Measurements from ENCODE around the gene CSTF1. TPM values are rescaled to one million over a fixed set of nuclear protein-coding genes. Genes with fewer than 3 reads are reported as not detected.
A peak's percentile ranks its signal among the peaks of the same experiment; 100 is the strongest.
"Not testable (repeated sequence)": the region's sequence is repeated elsewhere in the genome, so short reads cannot be mapped to it uniquely, and the experiment has no call there.

CSTF1 gene
- total RNA-seq, 1 experiment from 2014 or later = 54.4 TPM

GRCh38 chr20:56406910-56407309 lies 14.5 kb downstream of the CSTF1 start:
- DNase-seq (ENCODE audit: low read depth) = no peak

GRCh38 chr20:56409521-56409920 lies 17.1 kb downstream of the CSTF1 start:
- DNase-seq (ENCODE audit: low read depth) = peak; percentile 50

GRCh38 chr20:56409956-56410355 lies 17.5 kb downstream of the CSTF1 start:
- DNase-seq (ENCODE audit: low read depth) = no peak

DNA sequence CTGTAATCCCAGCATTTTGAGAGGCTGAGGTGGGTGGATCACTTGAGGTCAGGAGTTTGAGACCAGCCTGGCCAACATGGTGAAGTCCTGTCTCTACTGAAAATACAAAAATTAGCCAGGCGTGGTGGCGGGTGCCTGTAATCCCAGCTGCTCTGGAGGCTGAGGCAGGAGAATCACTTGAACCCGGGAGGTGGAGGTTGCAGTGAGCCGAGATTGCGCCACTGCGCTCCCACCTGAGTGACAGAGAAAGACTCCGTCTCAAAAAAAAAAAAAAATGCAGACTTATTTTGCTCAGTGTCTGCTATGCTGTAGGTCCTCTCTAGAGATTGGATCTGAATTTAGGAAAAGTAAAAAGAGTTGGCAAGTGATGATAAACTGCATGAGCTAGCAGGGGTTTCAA lies 18.8 kb downstream of the CSTF1 start:
- not testable (repeated sequence) for DNase-seq (ENCODE audit: low read depth)

DNA sequence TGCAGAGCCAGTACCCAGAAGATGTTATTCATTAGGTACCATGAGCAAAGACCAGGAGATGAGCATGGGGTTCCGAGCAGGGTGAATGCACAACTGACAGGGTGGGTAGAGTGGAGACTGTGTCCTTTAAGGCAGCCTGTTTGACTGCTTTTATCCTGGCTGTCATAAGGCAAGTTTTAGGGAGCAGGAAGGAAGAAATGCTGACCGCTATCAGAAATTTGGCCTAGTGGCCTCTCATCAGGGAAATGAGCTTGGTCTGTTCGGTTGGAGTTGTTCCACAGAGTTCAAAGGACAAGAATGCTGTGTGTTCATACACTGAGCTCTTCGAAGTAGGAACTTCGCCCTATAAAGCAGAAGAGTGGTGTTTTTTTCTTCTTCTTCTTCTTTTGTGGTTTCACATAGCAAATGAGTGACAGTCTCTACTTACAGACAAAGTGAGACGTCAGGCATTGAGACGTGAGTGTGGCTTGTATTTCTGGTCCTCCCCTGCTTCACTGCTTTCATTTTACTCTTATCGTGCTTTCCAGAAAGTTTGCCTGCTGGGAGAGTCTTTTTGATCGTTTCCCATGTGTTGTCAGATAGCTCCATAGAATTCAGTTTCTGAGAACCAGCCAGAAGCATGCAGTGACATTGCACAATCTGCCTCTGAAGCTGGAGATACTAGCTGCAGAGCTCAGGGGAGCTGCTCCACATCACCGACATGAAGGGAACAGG lies 19.5 kb downstream of the CSTF1 start, which contains the start of gene CASS4:
TSS of gene CASS4 (plus strand) at position 502 of the 714 bp plus-strand sequence. CDS start at position 701, 199 bp downstream.
- DNase-seq (ENCODE audit: low read depth) = no peak

- no peak for DNase-seq (ENCODE audit: low read depth)
Measured at GRCh38 chr20:56412473-56412790, 20.0 kb downstream of the CSTF1 start.

DNA sequence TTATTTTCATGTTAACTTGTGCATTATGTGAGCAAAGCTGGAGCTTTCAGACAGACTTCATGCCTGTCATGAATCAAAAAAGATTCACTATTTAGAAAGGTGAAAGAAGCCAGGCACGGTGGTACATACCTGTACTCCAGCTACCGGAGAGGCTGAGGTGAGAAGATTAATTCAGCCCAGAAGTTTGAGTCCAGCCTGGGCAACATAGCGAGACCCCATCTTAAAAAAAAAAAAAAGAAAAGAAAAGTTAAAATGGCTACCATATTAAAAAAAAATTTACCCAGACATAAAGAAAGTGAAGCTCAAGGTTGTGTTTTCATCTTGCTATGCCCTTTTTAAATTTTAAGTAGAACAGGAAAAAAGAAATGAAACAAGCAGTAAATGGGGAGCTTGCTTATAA lies 20.5 kb downstream of the CSTF1 start:
- no peak for DNase-seq (ENCODE audit: low read depth)

DNA sequence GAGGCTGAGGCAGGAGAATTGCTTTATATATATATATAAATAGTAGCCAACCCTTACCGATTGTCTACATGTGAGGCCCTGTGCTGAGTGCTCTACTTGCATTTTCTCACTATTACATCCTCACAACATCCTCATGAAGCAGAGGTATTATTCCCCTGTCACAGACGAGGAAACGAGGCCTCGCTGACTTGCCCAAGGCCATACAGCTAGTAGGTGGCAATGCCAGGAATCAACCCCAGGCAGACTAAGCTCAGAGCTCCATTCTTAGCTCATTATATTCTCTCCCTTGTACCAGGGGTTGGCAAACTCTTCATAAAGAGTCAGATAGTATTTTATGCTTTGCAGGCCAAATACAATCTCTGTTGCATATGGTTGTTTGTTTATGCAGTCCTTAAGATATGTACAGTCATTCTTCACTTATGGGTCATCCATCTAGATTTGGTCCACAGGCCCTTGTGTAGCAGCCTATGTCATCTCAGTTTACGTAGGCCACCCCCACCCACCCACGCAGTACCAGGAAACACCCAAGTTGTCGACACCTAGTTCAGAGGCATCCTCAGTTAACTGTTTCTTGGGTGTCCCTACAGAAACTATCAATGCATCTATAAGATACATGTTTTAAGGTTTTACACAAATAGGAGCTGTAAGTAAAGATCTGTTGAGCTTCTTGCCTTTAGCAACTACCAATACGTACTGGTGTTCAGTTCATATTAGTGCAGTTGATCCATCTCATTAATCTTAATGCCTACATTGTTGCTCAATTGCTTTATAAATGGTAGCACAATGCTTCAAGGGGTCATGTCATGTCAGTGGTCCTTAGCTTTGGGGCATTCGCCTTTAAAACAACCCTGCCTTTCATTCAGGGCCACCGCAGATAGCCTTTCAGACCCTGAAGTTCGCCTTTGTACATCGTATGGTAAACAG lies 22.7 kb downstream of the CSTF1 start:
- no peak for DNase-seq (ENCODE audit: low read depth)

DNA sequence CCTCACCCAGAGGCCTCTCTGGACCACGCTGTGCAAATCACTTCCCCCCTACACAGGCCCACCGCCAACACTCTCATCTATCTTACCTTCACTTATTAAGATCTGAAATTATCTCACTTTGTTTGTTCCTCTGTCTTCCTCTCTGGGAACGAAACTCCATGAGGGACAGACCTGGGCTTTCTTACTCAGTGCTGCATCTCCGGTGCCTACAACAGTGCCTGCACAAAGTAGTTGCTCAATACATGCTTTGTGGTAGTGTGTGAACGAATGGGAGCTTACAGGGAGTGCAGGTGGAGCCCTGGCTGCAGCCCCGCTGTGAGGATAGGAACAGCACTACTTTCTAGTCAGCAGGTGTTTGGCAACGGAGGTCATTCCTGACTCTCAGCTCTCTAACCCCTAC lies 25.0 kb downstream of the CSTF1 start:
- DNase-seq (ENCODE audit: low read depth) = no peak

DNA sequence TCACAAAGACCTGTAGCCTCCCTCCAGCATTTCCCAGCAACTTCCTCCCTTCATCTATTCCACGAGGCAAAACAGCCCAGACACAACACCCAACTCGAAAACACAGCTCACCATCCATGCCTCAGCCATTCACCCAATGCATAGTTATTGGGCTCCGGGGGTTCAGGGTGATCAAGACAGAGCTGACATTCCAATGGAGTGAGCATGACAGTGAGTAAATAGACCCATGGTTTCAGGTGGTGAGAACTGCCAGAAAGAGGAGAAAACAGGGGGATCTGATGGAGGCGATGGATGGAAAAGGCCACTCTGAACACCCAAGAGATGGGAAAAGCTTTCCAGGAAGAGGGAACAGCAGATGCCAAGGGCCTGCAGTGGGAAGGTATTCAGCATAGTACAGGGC lies 25.5 kb downstream of the CSTF1 start:
- no peak for DNase-seq (ENCODE audit: low read depth)

DNA sequence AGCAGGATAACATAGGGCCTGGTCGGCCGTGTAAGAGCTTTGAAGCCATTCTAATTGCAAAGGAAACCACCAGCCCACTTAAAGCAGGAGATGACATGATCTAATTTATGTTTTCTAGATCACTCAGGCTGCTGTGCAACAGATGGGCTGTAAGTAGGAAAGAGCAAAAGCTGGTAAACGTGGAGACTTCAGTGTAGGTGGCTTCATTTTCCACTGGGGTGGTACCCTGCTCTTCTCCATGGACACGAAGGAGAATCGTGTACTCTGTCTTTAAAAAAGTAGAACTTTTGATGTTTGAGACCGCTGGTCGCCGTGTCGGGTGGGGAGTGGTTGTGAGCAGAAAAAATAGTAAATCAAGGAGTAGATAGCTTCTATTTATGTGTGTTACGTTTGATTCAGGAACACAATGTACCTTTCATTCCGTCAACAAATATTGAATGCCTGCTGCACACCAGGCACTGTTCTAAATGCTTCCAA lies 26.0 kb downstream of the CSTF1 start:
- DNase-seq (ENCODE audit: low read depth) = no peak

DNA sequence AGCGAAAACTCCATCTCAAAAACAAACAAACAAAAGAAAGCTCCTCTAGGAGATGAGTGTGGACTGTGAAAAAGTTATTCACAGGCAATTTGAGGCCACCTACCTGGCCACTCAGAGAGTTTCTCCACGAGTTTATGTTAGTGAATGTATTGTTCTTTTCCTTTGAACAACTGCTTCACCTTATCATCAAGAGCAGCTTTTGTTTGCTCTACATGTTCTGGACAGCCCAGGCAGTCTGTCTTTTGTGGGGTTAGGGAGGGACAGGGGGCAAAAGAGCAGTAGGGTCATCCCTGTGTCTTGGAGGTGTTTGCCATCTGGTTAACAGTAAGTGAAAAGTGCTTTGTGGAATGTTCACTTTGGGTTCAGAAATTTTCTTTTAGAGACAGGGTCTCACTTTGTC lies 27.6 kb downstream of the CSTF1 start:
- DNase-seq (ENCODE audit: low read depth) = no peak

DNA sequence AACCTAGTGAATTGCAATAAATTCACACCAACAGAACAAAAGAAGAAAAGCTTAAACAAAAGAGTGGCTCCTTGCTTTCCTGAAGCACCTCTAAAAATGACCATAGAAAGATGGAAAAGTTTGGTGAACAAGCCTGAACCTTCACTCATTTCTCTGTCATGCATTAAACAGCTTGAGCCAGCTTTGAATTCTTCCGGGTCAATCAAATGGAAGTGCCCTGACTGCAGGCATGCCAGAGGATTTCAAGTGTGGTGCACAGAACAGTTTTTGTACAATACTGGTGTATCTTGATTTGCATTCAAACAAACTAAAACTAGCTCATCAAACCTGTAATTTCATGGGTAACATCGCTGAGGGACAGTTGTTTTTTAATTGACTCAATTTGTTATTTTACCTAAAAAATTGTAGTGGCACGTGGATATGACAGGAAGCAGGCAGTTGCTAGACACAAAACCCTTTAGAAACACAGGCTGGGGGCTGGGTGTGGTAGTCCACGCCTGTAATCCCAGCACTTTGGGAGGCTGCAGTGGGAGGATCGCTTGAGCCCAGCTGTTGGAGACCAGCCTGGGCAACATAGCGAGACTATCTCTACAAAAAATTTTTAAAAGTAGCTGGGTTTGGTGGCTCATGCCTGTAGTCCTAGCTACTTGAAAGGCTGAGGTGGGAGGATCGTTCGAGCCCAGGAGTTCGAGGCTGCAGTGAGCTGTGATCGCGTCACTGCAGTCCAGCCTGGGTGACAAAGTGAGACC lies 28.7 kb downstream of the CSTF1 start:
- no peak for DNase-seq (ENCODE audit: low read depth)

- peak; percentile 90 for DNase-seq (ENCODE audit: low read depth)
Measured at GRCh38 chr20:56422076-56422823, 29.8 kb downstream of the CSTF1 start.

DNA sequence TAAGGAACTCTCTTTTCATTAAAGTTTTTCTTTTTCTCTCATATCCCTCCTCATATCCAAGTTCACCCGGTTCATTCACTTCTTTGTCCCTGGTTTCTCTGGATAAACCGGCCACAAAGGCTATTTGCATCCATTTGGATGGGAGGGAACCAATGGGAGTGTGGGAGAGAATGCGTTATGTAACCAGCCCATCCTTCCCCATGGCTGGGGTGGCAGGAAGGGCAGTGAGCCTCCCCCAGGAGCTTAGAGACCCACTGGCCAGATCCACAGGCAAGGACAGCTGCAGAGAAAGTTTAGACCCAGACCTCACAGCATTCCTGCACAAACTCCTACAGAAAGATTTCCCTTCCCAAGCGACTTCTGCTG lies 30.4 kb downstream of the CSTF1 start:
- peak; percentile 84 for DNase-seq (ENCODE audit: low read depth)

GRCh38 chr20:56423211-56423610 lies 30.8 kb downstream of the CSTF1 start:
- DNase-seq (ENCODE audit: low read depth) = no peak

DNA sequence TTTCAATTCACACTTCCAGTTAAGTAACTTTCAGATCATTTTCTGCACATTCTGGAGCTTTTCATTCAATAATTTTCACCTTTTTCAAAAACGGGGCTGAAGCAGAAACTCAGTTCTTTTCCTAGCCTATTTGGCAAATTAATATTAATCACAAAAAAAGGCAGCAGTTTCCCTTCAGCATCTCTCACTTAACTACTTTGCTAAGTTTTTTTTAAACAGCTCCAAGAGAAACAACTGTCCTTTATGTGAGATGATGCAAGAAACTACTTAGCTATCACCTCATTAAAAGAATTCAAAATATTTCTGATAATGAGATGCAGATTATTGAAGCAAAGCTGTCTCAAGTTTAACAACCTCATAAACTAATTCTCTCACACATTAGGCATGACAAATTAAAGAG lies 31.4 kb downstream of the CSTF1 start:
- no peak for DNase-seq (ENCODE audit: low read depth)

DNA sequence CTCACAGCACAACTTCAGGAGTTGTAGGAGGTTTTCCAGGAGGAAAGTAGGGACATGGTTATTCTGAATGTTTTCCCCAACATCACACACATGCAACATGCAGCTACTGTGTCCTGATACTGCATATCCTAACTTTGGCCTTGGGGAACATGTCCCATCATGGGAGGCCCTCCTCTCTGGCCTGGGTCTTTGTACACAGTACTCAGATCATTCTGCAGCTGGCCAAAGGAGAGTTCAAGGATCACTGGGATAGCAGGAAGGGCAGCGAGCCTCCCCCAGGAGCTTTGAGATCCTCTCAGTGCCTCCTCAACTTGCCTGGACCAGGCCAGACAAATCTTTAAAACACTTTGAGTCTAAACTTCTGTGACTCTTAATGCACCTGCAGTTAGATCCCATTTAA lies 32.5 kb downstream of the CSTF1 start:
- DNase-seq (ENCODE audit: low read depth) = no peak

GRCh38 chr20:56426026-56426425 lies 33.6 kb downstream of the CSTF1 start:
- DNase-seq (ENCODE audit: low read depth) = no peak

- DNase-seq (ENCODE audit: low read depth) = no peak
Measured at GRCh38 chr20:56426926-56427325, 34.5 kb downstream of the CSTF1 start.

DNA sequence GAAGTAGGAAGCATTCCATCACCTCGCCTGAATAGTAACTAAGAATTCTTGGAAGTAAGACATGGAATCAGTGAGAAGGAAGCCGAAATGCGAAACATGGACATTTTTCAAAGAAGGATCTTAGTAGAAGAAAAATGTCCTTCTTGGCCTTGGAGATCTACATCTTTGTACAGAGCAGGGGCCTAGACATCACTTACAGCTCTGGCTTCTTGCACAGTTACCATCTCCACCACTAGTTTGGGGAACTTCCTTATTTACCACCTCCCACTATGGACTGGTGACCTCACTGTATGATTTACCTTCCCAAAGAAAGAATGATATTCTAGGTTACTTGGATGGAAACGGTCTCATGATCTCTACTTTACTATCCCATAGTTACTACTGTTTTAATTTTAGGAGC lies 35.4 kb downstream of the CSTF1 start:
- no peak for DNase-seq (ENCODE audit: low read depth)

Measured in LHCN-M2 (cell line).